GM23338 (cell line): Measurements from ENCODE around the gene KIRREL3. TPM values are rescaled to one million over a fixed set of nuclear protein-coding genes. Genes with fewer than 3 reads are reported as not detected.
A peak's percentile ranks its signal among the peaks of the same experiment; 100 is the strongest.

Experiments used
- ATAC-seq: fragments of 200-7000 bp; cut with Tn5 transposase; 3 replicates; pipeline ENCODE4 v1.9.1; 2020
- DNase-seq: peaks from one replicate; pipeline ENCODE4 v3.0.0-alpha.2; 2015; ENCODE audit warnings: low spot score
- H2AFZ ChIP-seq: fragments of 200-600 bp; sonication (generic); 2 replicates; pipeline ENCODE4 v1.8.0; 2016; ENCODE audit warnings: antibody characterized with exemption, mild to moderate bottlenecking, moderate library complexity
- H3F3A ChIP-seq: fragments of 200-600 bp; sonication (generic); replicated peaks from 2 replicates; pipeline ENCODE4 v1.8.0; 2017; ENCODE audit warnings: antibody characterized with exemption, mixed run types, low read depth
- H3K27ac ChIP-seq: fragments of 200-600 bp; sonication (generic); 2 replicates; pipeline ENCODE4 v1.6.1; 2016; ENCODE audit warnings: low read depth
- H3K27me3 ChIP-seq: fragments of 200-600 bp; sonication (generic); 2 replicates; pipeline ENCODE4 v1.8.0; 2016; ENCODE audit warnings: mild to moderate bottlenecking, mixed run types, moderate library complexity; ENCODE audit not compliant: insufficient read depth
- H3K36me3 ChIP-seq: fragments of 200-600 bp; sonication (generic); 2 replicates; pipeline ENCODE4 v1.8.0; 2016; ENCODE audit warnings: mild to moderate bottlenecking; ENCODE audit not compliant: insufficient read depth
- H3K4me1 ChIP-seq: fragments of 200-600 bp; sonication (generic); 2 replicates; pipeline ENCODE4 v1.8.0; 2016; ENCODE audit warnings: mild to moderate bottlenecking, moderate library complexity; ENCODE audit not compliant: insufficient read depth
- H3K4me2 ChIP-seq: fragments of 200-600 bp; sonication (generic); 2 replicates; pipeline ENCODE4 v1.7.1; 2017; ENCODE audit warnings: mixed run types
- H3K4me3 ChIP-seq: fragments of 200-600 bp; sonication (generic); 2 replicates; pipeline ENCODE4 v1.6.1; 2016; ENCODE audit warnings: mixed run types
- H3K79me2 ChIP-seq: fragments of 200-600 bp; sonication (generic); replicated peaks from 2 replicates; pipeline ENCODE4 v1.8.0; 2017; ENCODE audit warnings: mild to moderate bottlenecking; ENCODE audit not compliant: insufficient read depth
- H3K9me2 ChIP-seq: fragments of 200-600 bp; sonication (generic); 2 replicates; pipeline ENCODE4 v1.8.0; 2017; ENCODE audit not compliant: insufficient read depth
- H4K20me1 ChIP-seq: fragments of 200-600 bp; sonication (generic); replicated peaks from 2 replicates; pipeline ENCODE4 v1.8.0; 2017; ENCODE audit warnings: mild to moderate bottlenecking; ENCODE audit not compliant: insufficient read depth
- H3K27ac Mint-ChIP-seq: 2 replicates; pipeline ENCODE4 v1.8.0; 2020; ENCODE audit warnings: inconsistent platforms, mild to moderate bottlenecking, moderate library complexity, mixed read lengths
- H3K27me3 Mint-ChIP-seq: 3 replicates; pipeline ENCODE4 v1.8.0; 2022; ENCODE audit warnings: low read depth, mild to moderate bottlenecking, moderate library complexity, mixed read lengths, inconsistent platforms; ENCODE audit not compliant: insufficient read depth, poor library complexity
- H3K36me3 Mint-ChIP-seq: 3 replicates; pipeline ENCODE4 v1.8.0; 2021; ENCODE audit warnings: low read depth, mild to moderate bottlenecking, inconsistent platforms, moderate library complexity, mixed read lengths
- H3K4me1 Mint-ChIP-seq: 3 replicates; pipeline ENCODE4 v1.8.0; 2020; ENCODE audit warnings: mild to moderate bottlenecking, inconsistent platforms, mixed read lengths
- H3K4me3 Mint-ChIP-seq: 3 replicates; pipeline ENCODE4 v1.8.0; 2021; ENCODE audit warnings: moderate library complexity, mild to moderate bottlenecking, inconsistent platforms, mixed read lengths
- H3K9me3 Mint-ChIP-seq: 3 replicates; pipeline ENCODE4 v1.8.0; 2020; ENCODE audit warnings: moderate library complexity, mild to moderate bottlenecking, inconsistent platforms, mixed read lengths
- CREB1 ChIP-seq: fragments of 250-450 bp; sonication (Bioruptor Pico); IDR thresholded peaks from 2 replicates; pipeline ENCODE4 v1.5.0; 2020; ENCODE audit warnings: low read depth, mild to moderate bottlenecking, moderate library complexity
- EZH2 ChIP-seq: fragments of 200-600 bp; sonication (generic); IDR thresholded peaks from one replicate; pipeline ENCODE4 v1.8.0; 2017; ENCODE audit warnings: antibody characterized with exemption, mild to moderate bottlenecking, low read depth; ENCODE audit not compliant: unreplicated experiment
- EZH2phosphoT487 ChIP-seq: fragments of 200-600 bp; sonication (generic); IDR thresholded peaks from one replicate; pipeline ENCODE4 v1.8.1; 2018; ENCODE audit warnings: antibody characterized with exemption; ENCODE audit not compliant: unreplicated experiment
- NANOG ChIP-seq: IDR thresholded peaks from 2 replicates; pipeline ENCODE4 v1.6.1; 2016; ENCODE audit warnings: antibody characterized with exemption, borderline replicate concordance
- POLR2AphosphoS5 ChIP-seq: IDR thresholded peaks from 2 replicates; pipeline ENCODE4 v1.6.1; 2016; ENCODE audit warnings: antibody characterized with exemption, low read depth
- STAT1 ChIP-seq: IDR thresholded peaks from one replicate; pipeline ENCODE4 v1.6.1; 2016; ENCODE audit warnings: antibody characterized with exemption; ENCODE audit not compliant: unreplicated experiment
- ZNF462 ChIP-seq: fragments of 250-450 bp; sonication (Bioruptor Pico); IDR thresholded peaks from 2 replicates; pipeline ENCODE4 v1.5.0; 2020; ENCODE audit warnings: mild to moderate bottlenecking, moderate library complexity
- polyA plus RNA-seq: library from polyadenylated mRNA; unstranded; fragments of >200 nt; fragmentation: Nextera tagmentation; extraction: Ambion mirVana; gene quantifications from 2 replicates; pipeline ENCODE4 v1.2.1, GENCODE V29; 2016
- total RNA-seq: library from RNA; depleted of rRNA; stranded (reverse); fragments of >200 nt; shearing (Covaris generic); gene quantifications from 2 replicates; pipeline ENCODE4 v1.2.3, GENCODE V29; 2014
- TF ChIP-seq, protein P1 (sequence below), 2 experiments: fragments of 200-600 bp in 1 of 2; sonication (generic) in 1 of 2; conservative IDR thresholded peaks; 2 replicates each; pipeline versions ENCODE4 v1.5.1 to v1.6.1; 2016 to 2017; ENCODE audit warnings: antibody characterized with exemption in 2 of 2, low read depth in 2 of 2, mild to moderate bottlenecking in 2 of 2, moderate library complexity in 1 of 2
- TF ChIP-seq, protein P2 (sequence below): IDR thresholded peaks from one replicate; pipeline ENCODE4 v1.6.1; 2018; ENCODE audit warnings: antibody characterized with exemption; ENCODE audit not compliant: unreplicated experiment

Gene KIRREL3
- total and polyA plus RNA-seq, 2 experiments from 2014 or later, result 0.13 to 1.5 TPM

DNA sequence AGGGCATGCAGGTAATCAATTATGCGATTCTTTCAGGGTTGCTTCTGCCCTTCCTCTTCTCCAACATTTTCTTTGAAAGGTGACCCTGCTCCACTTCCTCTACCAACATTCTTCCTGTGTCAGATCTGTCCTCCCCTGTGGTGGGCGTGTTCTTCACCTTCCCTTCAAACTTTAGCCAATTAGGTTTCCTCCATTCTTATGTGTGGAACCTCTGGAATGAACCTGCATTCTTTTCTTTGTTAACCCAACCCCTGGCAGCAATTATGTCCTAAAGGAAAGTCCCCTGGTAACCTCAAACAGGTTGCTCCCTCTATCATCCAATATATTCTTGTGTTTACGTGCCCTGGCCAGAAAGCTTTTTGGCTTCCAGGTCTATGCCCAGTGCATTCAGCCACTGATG, 22.4 kb downstream of the KIRREL3 start:
- no peaks in the 10 kb centered on the region for H4K20me1 ChIP-seq
- Mint-ChIP-seq H3K36me3 (no peaks in the 10 kb centered on the region), H3K27me3 (peaks cover 3% of the 10 kb centered on the region), H3K27ac (peak overlapping the region; percentile 20; the same call in 1 of the 2 replicates), H3K4me1 (peaks cover 24% of the 10 kb centered on the region), H3K4me3 (no peak overlapping the region; the same call in 2 of the 3 replicates), H3K9me3 (no peaks in the 10 kb centered on the region; the same call in 2 of the 3 replicates)
- no peaks in the 10 kb centered on the region for H3K79me2 ChIP-seq
- H3K36me3 ChIP-seq, result 0 out of 2 replicates have a peak, but pooled peaks cover 2% of the 10 kb centered on the region
- no peak overlapping the region for H3K4me3 ChIP-seq
- ATAC-seq (peak; percentile 96), DNase-seq (peak; percentile 89)
- H3K27me3 ChIP-seq, result no peaks in the 10 kb centered on the region
- no peaks in the 10 kb centered on the region for H3F3A ChIP-seq
- no peak for TF ChIP-seq CREB1
- TF ChIP-seq, protein P1, sequence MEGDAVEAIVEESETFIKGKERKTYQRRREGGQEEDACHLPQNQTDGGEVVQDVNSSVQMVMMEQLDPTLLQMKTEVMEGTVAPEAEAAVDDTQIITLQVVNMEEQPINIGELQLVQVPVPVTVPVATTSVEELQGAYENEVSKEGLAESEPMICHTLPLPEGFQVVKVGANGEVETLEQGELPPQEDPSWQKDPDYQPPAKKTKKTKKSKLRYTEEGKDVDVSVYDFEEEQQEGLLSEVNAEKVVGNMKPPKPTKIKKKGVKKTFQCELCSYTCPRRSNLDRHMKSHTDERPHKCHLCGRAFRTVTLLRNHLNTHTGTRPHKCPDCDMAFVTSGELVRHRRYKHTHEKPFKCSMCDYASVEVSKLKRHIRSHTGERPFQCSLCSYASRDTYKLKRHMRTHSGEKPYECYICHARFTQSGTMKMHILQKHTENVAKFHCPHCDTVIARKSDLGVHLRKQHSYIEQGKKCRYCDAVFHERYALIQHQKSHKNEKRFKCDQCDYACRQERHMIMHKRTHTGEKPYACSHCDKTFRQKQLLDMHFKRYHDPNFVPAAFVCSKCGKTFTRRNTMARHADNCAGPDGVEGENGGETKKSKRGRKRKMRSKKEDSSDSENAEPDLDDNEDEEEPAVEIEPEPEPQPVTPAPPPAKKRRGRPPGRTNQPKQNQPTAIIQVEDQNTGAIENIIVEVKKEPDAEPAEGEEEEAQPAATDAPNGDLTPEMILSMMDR (conservative IDR thresholded peaks at IDR 0.05; ENCODE audit: low read depth in 2 of 2), result no peak
- TF ChIP-seq EZH2, result no peak
- TF ChIP-seq NANOG, result no peak
- no peak for TF ChIP-seq EZH2phosphoT487
- TF ChIP-seq, protein P2, sequence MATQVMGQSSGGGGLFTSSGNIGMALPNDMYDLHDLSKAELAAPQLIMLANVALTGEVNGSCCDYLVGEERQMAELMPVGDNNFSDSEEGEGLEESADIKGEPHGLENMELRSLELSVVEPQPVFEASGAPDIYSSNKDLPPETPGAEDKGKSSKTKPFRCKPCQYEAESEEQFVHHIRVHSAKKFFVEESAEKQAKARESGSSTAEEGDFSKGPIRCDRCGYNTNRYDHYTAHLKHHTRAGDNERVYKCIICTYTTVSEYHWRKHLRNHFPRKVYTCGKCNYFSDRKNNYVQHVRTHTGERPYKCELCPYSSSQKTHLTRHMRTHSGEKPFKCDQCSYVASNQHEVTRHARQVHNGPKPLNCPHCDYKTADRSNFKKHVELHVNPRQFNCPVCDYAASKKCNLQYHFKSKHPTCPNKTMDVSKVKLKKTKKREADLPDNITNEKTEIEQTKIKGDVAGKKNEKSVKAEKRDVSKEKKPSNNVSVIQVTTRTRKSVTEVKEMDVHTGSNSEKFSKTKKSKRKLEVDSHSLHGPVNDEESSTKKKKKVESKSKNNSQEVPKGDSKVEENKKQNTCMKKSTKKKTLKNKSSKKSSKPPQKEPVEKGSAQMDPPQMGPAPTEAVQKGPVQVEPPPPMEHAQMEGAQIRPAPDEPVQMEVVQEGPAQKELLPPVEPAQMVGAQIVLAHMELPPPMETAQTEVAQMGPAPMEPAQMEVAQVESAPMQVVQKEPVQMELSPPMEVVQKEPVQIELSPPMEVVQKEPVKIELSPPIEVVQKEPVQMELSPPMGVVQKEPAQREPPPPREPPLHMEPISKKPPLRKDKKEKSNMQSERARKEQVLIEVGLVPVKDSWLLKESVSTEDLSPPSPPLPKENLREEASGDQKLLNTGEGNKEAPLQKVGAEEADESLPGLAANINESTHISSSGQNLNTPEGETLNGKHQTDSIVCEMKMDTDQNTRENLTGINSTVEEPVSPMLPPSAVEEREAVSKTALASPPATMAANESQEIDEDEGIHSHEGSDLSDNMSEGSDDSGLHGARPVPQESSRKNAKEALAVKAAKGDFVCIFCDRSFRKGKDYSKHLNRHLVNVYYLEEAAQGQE, result no peak
- TF ChIP-seq STAT1, result no peak
- no peak for TF ChIP-seq POLR2AphosphoS5
- TF ChIP-seq ZNF462 (CRISPR knock-in tag), result peak; percentile 73; the same call in 1 of the 2 replicates
- peaks cover 23% of the 10 kb centered on the region for H3K4me1 ChIP-seq
- H3K9me2 ChIP-seq, result peaks cover 11% of the 10 kb centered on the region; the same call in 1 of the 2 replicates
- H2AFZ ChIP-seq, result no peak overlapping the region
- no peak overlapping the region for H3K4me2 ChIP-seq
- peak overlapping the region; percentile 8; the same call in 1 of the 2 replicates for H3K27ac ChIP-seq
